Thymus (tissue), 11 donors: ENCODE results near the gene FCN2. TPM values are rescaled to one million over a fixed set of nuclear protein-coding genes. Genes with fewer than 3 reads are reported as not detected.

Experiments used
- DNase-seq, 9 donors: peaks; one replicate each; pipeline ENCODE4 v3.0.0-alpha.2; 2013; ENCODE audit warnings: low spot score in 9 of 9, low read depth in 6 of 9, missing footprints in 1 of 9
- H3K27ac ChIP-seq, 2 donors: one replicate each; pipeline ENCODE4 v1.5.1; 2013; ENCODE audit warnings: control low read depth in 1 of 2, low read depth in 1 of 2, low read length in 1 of 2, mild to moderate bottlenecking in 1 of 2, moderate library complexity in 1 of 2
- H3K27me3 ChIP-seq, 2 donors: one replicate each; pipeline ENCODE4 v1.5.1; 2013; ENCODE audit warnings: low read length in 1 of 2; ENCODE audit not compliant: control insufficient read depth in 2 of 2, insufficient read depth in 1 of 2
- H3K36me3 ChIP-seq, 2 donors: one replicate each; pipeline ENCODE4 v1.5.1; 2013; ENCODE audit warnings: low read length in 1 of 2, mild to moderate bottlenecking in 1 of 2, moderate library complexity in 1 of 2; ENCODE audit not compliant: control insufficient read depth in 2 of 2, insufficient read depth in 2 of 2
- H3K4me1 ChIP-seq, 2 donors: one replicate each; pipeline ENCODE4 v1.5.1; 2013; ENCODE audit warnings: low read length in 2 of 2; ENCODE audit not compliant: control insufficient read depth in 2 of 2, insufficient read depth in 2 of 2
- H3K4me3 ChIP-seq, 2 donors: one replicate each; pipeline ENCODE4 v1.5.1; 2013; ENCODE audit warnings: low read length in 2 of 2, control low read depth in 1 of 2, mild to moderate bottlenecking in 1 of 2
- H3K9me3 ChIP-seq, 2 donors: one replicate each; pipeline ENCODE4 v1.5.1; 2013; ENCODE audit warnings: low read length in 1 of 2, mild to moderate bottlenecking in 1 of 2; ENCODE audit not compliant: control insufficient read depth in 2 of 2, insufficient read depth in 1 of 2
- WGBS: extraction: QIAGEN DNeasy Blood & Tissue Kit; methylation state at CpG from one replicate; pipeline ENCODE4 v1.1.7; 2013; 5-methylcytosine and 5-hydroxymethylcytosine counted together
- polyA plus RNA-seq: library from polyadenylated mRNA; stranded (reverse); fragments of 200-250 nt; gene quantifications from one replicate; pipeline ENCODE4 v1.2.3, GENCODE V29; 2013
- total RNA-seq: library from RNA; stranded (reverse); fragments of 120-200 nt; gene quantifications from one replicate; pipeline ENCODE4 v1.2.4, GENCODE V29; 2013
- donor health status: healthy.

The FCN2 gene
- total and polyA plus RNA-seq, 2 donors, result 0.52 to 0.75 TPM

- no peaks in the 10 kb centered on the region for H3K9me3 ChIP-seq
- peaks cover 0 to 21% of the 10 kb centered on the region in 2 donors for H3K27me3 ChIP-seq
Observed at GRCh38 chr9:134932171-134932570, 51.6 kb downstream of the FCN2 start.

GRCh38 chr9:134932606-134933005, 52.0 kb downstream of the FCN2 start:
- Histone ChIP-seq H3K27ac (no peak overlapping the region), H3K9me3 (no peaks in the 10 kb centered on the region), H3K4me1 (no peaks in the 10 kb centered on the region), H3K4me3 (no peak overlapping the region), H3K27me3 (peaks cover 0 to 21% of the 10 kb centered on the region in 2 donors), H3K36me3 (no peaks in the 10 kb centered on the region)
- WGBS, result 90% methylated on average over 5 of the region's 5 CpGs
- DNase-seq, result no peak

More at GRCh38 chr9:134932171-134932570, 51.6 kb downstream of the FCN2 start:
- Histone ChIP-seq H3K27ac (no peak overlapping the region), H3K4me3 (no peak overlapping the region), H3K4me1 (no peaks in the 10 kb centered on the region), H3K36me3 (no peaks in the 10 kb centered on the region)
- WGBS, result 97% methylated on average over 12 of the region's 12 CpGs
- DNase-seq, result no peak

- no peaks in the 10 kb centered on the region for H3K9me3 ChIP-seq
- 95% methylated on average over 10 of the region's 10 CpGs for WGBS
- no peaks in the 10 kb centered on the region for H3K36me3 ChIP-seq
- no peaks in the 10 kb centered on the region for H3K4me1 ChIP-seq
- no peak overlapping the region for H3K4me3 ChIP-seq
- no peak for DNase-seq
- no peak overlapping the region for H3K27ac ChIP-seq
- H3K27me3 ChIP-seq, result peaks cover 0 to 21% of the 10 kb centered on the region in 2 donors
Observed at GRCh38 chr9:134933076-134933659, 52.6 kb downstream of the FCN2 start.

- Histone ChIP-seq H3K36me3 (no peaks in the 10 kb centered on the region), H3K4me3 (no peak overlapping the region), H3K4me1 (no peaks in the 10 kb centered on the region), H3K27me3 (peaks cover 0 to 5% of the 10 kb centered on the region in 2 donors), H3K9me3 (no peaks in the 10 kb centered on the region), H3K27ac (no peak overlapping the region)
- WGBS, result 88% methylated on average over 17 of the region's 17 CpGs
- no peak for DNase-seq
Observed at GRCh38 chr9:134935056-134935640, 54.5 kb downstream of the FCN2 start.

DNA sequence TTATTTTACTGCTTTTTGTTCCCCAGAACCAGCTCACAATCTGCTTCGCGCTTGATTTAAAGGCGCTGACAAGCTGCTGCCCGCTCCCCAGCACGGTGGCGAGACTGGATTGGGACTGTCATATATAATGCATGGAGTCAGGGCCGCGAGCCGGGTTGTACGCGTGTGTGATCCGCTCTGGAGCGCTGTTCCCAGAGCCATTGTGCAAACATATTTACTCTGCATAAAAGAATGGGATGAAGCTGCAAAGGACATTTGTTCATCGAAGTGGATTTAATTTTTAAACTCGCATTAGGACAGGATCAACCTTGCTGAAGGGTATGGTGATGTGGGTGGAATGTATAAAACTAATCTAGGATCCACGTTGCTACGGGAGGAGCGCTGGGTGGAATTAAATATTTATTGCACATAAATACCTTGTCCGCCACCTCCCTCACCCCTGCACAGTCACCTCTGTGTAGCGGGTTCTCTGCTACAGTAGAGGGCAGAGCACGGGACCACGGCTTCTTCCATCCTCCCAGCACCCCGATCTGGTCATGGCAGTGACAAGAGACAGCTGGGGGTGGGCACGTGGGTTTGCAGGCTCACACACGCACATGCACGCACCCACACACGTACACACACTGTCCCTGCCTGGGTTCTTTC, 55.2 kb downstream of the FCN2 start:
- WGBS, result 92% methylated on average over 27 of the region's 27 CpGs
- no peaks in the 10 kb centered on the region for H3K4me1 ChIP-seq
- no peaks in the 10 kb centered on the region for H3K36me3 ChIP-seq
- peaks cover 0 to 5% of the 10 kb centered on the region in 2 donors for H3K27me3 ChIP-seq
- H3K4me3 ChIP-seq, result no peak overlapping the region
- no peaks in the 10 kb centered on the region for H3K9me3 ChIP-seq
- no peak overlapping the region for H3K27ac ChIP-seq
- no peak for DNase-seq

GRCh38 chr9:134936346-134937163, 55.9 kb downstream of the FCN2 start:
- Histone ChIP-seq H3K4me3 (no peak overlapping the region), H3K27me3 (peaks cover 0 to 5% of the 10 kb centered on the region in 2 donors), H3K36me3 (no peaks in the 10 kb centered on the region), H3K9me3 (no peaks in the 10 kb centered on the region), H3K4me1 (no peaks in the 10 kb centered on the region), H3K27ac (no peak overlapping the region)
- WGBS, result 65% methylated on average over 13 of the region's 13 CpGs
- peak in 1 of 9 donors; percentile 35 for DNase-seq

Other genes starting within 250 kb of the FCN2 start
- 7.6 TPM for gene COL5A1, start 239.0 kb upstream of the FCN2 start, total RNA-seq
- gene COL5A1, start 239.0 kb upstream of the FCN2 start, polyA plus RNA-seq, result 3.2 TPM
- gene FCN1, start 37.1 kb downstream of the FCN2 start, total RNA-seq, result 12.2 TPM
- 4.9 TPM for gene FCN1, start 37.1 kb downstream of the FCN2 start, polyA plus RNA-seq
- 28.3 TPM for gene OLFM1, start 206.9 kb downstream of the FCN2 start, total RNA-seq
- gene OLFM1, start 206.9 kb downstream of the FCN2 start, polyA plus RNA-seq, result 24.5 TPM